ENCODE results near the gene PLAU.
A peak's percentile ranks its signal among the peaks of the same experiment; 100 is the strongest.
"Not testable (repeated sequence)": the region's sequence is repeated elsewhere in the genome, so short reads cannot be mapped to it uniquely, and the experiment has no call there.

The PLAU gene

DNA sequence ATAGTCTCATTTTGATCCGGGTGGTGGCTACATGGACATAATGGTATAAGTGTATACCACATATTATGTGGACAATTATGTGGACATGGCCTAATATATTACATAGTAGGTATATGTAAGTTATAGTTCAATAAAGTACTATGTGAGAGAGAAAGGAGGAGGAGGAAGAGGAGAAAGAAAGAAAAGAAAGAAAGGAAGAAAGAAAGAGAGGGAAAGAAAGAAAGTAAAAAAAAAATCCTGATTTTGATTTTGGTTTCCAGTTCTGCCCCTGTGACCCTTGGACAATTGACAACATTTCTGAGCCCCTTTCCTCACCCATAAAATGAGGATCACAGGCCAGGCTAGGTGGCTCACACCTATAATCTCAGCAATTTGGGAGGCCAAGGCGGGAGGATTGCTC is 44.8 kb downstream of the PLAU start:
- H3K4me3 ChIP-seq (ENCODE audit: low read length): no peak overlapping the region
- TF ChIP-seq CTCF (conservative IDR thresholded peaks at IDR 0.05; ENCODE audit: low read length): no peak
- DNase-seq (ENCODE audit: low read depth): no peak

DNA sequence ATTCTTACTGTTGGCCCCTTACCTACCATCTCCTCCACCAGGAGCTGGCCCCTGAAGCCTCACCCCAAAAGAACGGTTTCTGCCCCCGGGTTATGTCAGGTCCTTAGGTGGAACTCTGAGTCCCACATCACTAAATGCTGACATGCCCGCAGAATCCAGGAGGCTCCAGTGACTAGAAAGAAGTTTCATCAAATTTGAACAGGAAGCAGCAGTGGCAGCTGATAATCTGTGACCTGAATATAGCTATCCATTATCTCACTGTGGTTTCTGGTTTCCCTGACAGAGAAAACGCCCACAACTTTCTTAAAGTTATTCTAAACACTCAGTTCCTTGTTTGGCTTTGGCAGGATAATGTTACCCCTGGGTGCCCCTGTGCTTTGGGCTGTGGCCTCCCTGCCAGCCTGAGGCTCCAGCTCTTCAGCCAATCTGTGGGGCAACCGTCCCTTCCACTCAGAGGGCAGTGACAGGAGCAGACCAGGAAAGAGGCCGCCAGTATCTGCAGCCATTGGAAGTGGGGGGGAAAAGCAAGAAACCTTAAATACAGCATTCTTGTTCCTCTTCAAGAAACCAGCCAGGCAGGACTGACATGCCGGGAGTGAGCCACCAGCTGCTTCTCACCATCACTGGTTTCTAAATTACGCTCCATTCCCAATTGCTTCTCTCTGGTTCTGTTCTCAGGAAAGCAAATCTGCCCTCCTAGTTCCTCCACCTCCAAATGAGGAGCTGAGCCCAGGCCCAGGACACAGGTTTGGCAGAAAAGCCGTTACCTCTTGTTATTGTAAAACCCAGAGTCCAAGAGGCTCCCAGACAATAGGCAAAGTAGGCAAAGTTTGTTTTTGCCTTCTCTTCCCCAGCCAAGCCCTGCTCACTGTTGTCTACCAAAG is 45.8 kb downstream of the PLAU start:
- no peak for DNase-seq (ENCODE audit: low read depth)
- no peak for TF ChIP-seq CTCF (conservative IDR thresholded peaks at IDR 0.05; ENCODE audit: low read length)
- no peak overlapping the region for H3K4me3 ChIP-seq (ENCODE audit: low read length)

- DNase-seq (ENCODE audit: low read depth): peak; percentile 62
- no peak for TF ChIP-seq CTCF (conservative IDR thresholded peaks at IDR 0.05; ENCODE audit: low read length)
- no peak overlapping the region for H3K4me3 ChIP-seq (ENCODE audit: low read length)
These were observed 48.7 kb downstream of the PLAU start for GRCh38 chr10:73959484-73960243.

DNA sequence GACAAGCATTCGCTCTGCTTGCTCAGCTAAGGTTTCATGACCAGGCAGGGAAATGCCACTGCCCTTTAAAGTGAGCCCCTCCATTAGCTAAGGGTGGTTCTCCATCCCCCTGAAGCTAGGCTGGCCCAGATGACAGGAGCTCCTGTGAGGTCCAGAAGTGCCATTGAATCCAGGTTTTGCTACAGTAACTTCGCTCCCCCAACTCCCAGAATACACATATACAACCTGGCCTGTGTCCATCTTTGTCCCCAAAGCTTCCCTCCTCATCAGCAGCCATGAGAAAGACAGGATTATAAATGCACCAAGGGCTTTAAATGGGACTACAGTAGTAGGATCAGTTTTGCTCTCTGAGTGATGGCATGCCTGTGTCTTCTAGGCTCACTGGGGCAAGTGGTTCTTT is 51.5 kb downstream of the PLAU start:
- TF ChIP-seq CTCF (conservative IDR thresholded peaks at IDR 0.05; ENCODE audit: low read length): no peak
- H3K4me3 ChIP-seq (ENCODE audit: low read length): no peak overlapping the region
- DNase-seq (ENCODE audit: low read depth): no peak

DNA sequence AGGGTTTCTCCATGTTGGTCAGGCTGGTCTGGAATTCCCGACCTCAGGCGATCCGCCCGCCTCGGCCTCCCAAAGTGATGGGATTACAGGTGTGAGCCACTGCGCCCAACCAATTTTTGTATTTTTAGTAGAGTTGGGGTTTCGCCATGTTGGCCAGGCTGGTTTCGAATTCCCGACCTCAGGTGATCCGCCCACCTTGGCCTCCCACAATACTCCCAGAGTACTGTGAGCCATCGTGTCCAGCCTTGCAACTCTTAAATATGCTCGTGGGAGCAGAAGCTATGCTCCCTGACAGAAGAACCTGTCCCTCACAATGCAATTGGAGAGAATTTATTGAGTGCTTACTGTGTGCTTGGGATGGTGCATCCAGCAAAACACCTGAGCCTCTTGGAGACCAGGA is 52.6 kb downstream of the PLAU start:
- DNase-seq (ENCODE audit: low read depth): not testable (repeated sequence)

GRCh38 chr10:73964743-73965142 is 53.8 kb downstream of the PLAU start:
- no peak for DNase-seq (ENCODE audit: low read depth)
- H3K4me3 ChIP-seq (ENCODE audit: low read length): no peak overlapping the region
- no peak for TF ChIP-seq CTCF (conservative IDR thresholded peaks at IDR 0.05; ENCODE audit: low read length)

More for the DNA sequence above, 52.6 kb downstream of the PLAU start:
- not testable (repeated sequence) for H3K4me3 ChIP-seq (ENCODE audit: low read length)

- H3K4me3 ChIP-seq (ENCODE audit: low read length): not testable (repeated sequence)
These were observed 54.4 kb downstream of the PLAU start for GRCh38 chr10:73965267-73965889.

More at GRCh38 chr10:73965267-73965889, 54.4 kb downstream of the PLAU start:
- DNase-seq (ENCODE audit: low read depth): not testable (repeated sequence)
